Keratinocyte (primary cell): ENCODE measurements around the gene KLHL28.

Experiments
- EZH2 ChIP-seq: IDR thresholded peaks from one replicate; pipeline ENCODE4 v1.6.1; 2012; ENCODE audit warnings: inconsistent platforms, mild to moderate bottlenecking, low read length, moderate library complexity
- TF ChIP-seq, protein P1 (sequence below), 3 experiments: IDR thresholded peaks in 1 of 3; conservative IDR thresholded peaks in 1 of 3; optimal IDR thresholded peaks in 1 of 3; 2 replicates in 2 of 3; 3 replicates in 1 of 3; pipeline versions ENCODE3 to v1.5.1; 2011; ENCODE audit warnings: low read length in 3 of 3, mild to moderate bottlenecking in 3 of 3, moderate library complexity in 2 of 3, control low read depth in 1 of 3, inconsistent platforms in 1 of 3; ENCODE audit not compliant: insufficient read depth in 2 of 3; ENCODE audit errors: extremely low read depth in 1 of 3

DNA sequence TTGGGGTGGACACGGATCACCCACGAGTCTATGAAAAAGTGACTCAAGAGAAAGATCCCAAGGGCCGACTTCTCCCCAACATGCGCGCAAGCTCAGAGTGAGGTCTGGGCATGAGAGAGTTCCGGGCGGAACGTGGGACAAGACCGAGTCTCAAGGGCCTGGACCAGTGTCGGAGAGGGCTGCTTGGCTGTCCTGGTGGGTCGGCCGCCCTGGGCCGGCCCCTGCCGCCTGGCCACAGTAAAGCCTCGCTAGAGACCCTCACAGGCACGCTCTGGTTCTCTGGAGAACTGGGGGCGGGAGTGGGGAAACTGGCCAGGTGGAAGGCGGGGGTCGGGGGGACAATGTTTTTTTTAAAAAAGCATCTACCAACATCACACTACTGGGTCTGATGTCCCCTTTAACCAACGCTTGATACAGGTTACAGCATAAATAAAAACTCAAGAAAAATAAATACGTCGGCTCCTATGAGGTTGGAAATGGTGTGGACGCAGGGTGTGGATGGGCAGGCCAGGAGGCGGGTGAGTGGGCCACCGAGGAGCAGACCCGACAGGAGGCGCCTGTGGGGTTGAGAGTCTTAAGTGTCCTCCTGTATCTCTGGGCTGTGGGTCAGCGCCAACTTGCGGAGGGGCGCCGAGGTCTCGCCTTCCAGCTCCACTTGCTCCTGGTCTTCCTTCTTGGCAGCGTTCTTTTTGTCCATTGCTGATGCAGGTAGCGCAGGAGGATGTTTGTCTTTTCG lies 74.7 kb downstream of the KLHL28 start:
- TF ChIP-seq, protein P1, sequence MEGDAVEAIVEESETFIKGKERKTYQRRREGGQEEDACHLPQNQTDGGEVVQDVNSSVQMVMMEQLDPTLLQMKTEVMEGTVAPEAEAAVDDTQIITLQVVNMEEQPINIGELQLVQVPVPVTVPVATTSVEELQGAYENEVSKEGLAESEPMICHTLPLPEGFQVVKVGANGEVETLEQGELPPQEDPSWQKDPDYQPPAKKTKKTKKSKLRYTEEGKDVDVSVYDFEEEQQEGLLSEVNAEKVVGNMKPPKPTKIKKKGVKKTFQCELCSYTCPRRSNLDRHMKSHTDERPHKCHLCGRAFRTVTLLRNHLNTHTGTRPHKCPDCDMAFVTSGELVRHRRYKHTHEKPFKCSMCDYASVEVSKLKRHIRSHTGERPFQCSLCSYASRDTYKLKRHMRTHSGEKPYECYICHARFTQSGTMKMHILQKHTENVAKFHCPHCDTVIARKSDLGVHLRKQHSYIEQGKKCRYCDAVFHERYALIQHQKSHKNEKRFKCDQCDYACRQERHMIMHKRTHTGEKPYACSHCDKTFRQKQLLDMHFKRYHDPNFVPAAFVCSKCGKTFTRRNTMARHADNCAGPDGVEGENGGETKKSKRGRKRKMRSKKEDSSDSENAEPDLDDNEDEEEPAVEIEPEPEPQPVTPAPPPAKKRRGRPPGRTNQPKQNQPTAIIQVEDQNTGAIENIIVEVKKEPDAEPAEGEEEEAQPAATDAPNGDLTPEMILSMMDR (optimal IDR thresholded peaks at IDR 0.05 in 1 of 3, IDR thresholded peaks at IDR 0.05 in 1 of 3, conservative IDR thresholded peaks at IDR 0.05 in 1 of 3; ENCODE audit: extremely low read depth in 1 of 3, insufficient read depth in 2 of 3, low read length in 3 of 3): no peak
- TF ChIP-seq EZH2: no peak
